Astrocyte of the cerebellum (primary cell): ENCODE data around the gene SPIN3.
"Not testable (repeated sequence)": the region's sequence is repeated elsewhere in the genome, so short reads cannot be mapped to it uniquely, and the experiment has no call there.

ENCODE experiments used
- DNase-seq: peaks from one replicate; pipeline ENCODE4 v3.0.0-alpha.2; 2011; ENCODE audit warnings: low read depth
- H3K4me3 ChIP-seq: 2 replicates; pipeline ENCODE4 v1.5.1; 2011; ENCODE audit warnings: mild to moderate bottlenecking, low read depth, low read length, moderate library complexity
- CTCF ChIP-seq: IDR thresholded peaks from 2 replicates; pipeline ENCODE4 v1.5.1; 2012; ENCODE audit warnings: low read length, low read depth, moderate library complexity, mild to moderate bottlenecking; ENCODE audit errors: missing control alignments
- in situ Hi-C: cut with HindIII; loops from 2 replicates; pipeline ENCODE4 v1.10.0; 2017; ENCODE audit warnings: low sequenced_read_pairs

Gene SPIN3

GRCh38 chrX:56995271-56995994 lies at the start of gene SPIN3:
Gene SPIN3 (minus strand): TSS chrX:56995541. CDS start chrX:56994947, 594 bp downstream.
- no peak for TF ChIP-seq CTCF
- in situ Hi-C loops, result no loop called here
- DNase-seq, result peak; percentile 24
- peak within 1 kb of the TSS; percentile 66 for H3K4me3 ChIP-seq

GRCh38 chrX:57044245-57044644 lies 48.9 kb upstream of the SPIN3 start:
- TF ChIP-seq CTCF, result no peak
- in situ Hi-C loops, result no loop called here
- DNase-seq, result no peak
- H3K4me3 ChIP-seq, result no peak overlapping the region

- DNase-seq, H3K4me3 ChIP-seq, in situ Hi-C loops: not testable (repeated sequence)
These were observed 41.9 kb upstream of the SPIN3 start for GRCh38 chrX:57037265-57037664.

- no peak for DNase-seq
- H3K4me3 ChIP-seq, result peak overlapping the region; percentile 66
- TF ChIP-seq CTCF, result no peak
- in situ Hi-C loops, result no loop called here
These were observed 718 bp downstream of the SPIN3 start for GRCh38 chrX:56994375-56995270.

- DNase-seq, result no peak
- in situ Hi-C loops, result no loop called here
- TF ChIP-seq CTCF, result no peak
- H3K4me3 ChIP-seq, result no peak overlapping the region
These were observed 7.6 kb downstream of the SPIN3 start for GRCh38 chrX:56987741-56988140.

GRCh38 chrX:56986138-56986537 lies 9.2 kb downstream of the SPIN3 start:
- in situ Hi-C loops, result no loop called here
- H3K4me3 ChIP-seq, result no peak overlapping the region
- TF ChIP-seq CTCF, result no peak
- no peak for DNase-seq

GRCh38 chrX:56978172-56978571 lies 17.2 kb downstream of the SPIN3 start:
- in situ Hi-C loops, result no loop called here
- TF ChIP-seq CTCF, result peak; percentile 82
- H3K4me3 ChIP-seq, result no peak overlapping the region
- DNase-seq, result peak; percentile 26
